GM19467 (cell line): ENCODE measurements around the gene PRDM16.

Experiments used
- ATAC-seq: cut with Tn5 transposase; IDR thresholded peaks from one replicate; pipeline ENCODE4 v1.9.1; 2021; ENCODE audit warnings: mild to moderate bottlenecking, moderate library complexity; ENCODE audit not compliant: unreplicated experiment

Gene PRDM16

GRCh38 chr1:3313576-3313950 lies 244.6 kb downstream of the PRDM16 start:
- no peak for ATAC-seq

- no peak for ATAC-seq
Observed at GRCh38 chr1:3314491-3315381, 245.7 kb downstream of the PRDM16 start.

DNA sequence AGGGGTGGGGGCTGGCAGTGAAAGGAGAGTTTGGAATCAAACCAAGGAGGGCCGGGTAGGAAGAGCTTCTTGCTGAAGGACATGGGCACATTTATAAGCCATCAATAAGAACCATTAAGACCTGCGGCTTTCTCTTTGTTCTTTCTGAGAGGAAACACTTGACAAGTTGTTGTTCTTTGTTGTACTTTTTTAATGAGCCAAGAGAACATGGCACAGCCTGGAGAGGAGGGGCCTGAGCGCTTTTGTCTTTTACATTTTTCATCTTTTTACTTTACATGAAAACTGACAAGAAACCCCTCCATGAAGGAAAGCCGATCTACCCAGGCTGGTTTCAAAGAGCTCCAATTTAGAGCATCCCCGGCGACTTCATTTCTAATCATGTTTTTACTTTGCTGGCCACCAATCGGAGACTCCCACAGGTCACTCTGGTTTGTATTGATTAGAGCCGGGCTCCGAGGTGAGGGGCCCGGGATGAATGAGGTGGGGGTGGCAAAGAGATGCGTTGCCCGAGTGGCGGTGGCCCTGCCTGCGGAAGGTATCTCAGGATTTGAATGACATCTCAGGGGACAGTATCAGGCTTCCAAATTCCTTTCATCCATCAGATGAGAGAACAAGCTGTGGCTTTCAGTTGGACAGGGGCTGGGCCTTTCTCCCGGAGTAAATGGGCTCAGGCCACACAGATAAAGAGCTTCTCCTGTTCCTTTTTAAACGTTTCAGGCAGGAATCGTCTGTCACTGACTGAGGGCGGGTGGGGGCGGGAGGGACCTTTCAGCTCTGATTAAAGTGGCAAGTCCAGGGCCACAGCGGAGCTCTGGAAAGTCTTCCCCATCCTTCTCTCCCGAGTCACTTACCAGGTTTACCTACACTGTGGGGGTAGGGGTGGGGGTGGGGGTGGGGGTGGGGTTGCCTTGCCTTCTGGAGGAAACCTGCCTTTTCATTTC lies 246.7 kb downstream of the PRDM16 start:
- no peak for ATAC-seq

- no peak for ATAC-seq
Observed at GRCh38 chr1:3316340-3316943, 247.4 kb downstream of the PRDM16 start.

DNA sequence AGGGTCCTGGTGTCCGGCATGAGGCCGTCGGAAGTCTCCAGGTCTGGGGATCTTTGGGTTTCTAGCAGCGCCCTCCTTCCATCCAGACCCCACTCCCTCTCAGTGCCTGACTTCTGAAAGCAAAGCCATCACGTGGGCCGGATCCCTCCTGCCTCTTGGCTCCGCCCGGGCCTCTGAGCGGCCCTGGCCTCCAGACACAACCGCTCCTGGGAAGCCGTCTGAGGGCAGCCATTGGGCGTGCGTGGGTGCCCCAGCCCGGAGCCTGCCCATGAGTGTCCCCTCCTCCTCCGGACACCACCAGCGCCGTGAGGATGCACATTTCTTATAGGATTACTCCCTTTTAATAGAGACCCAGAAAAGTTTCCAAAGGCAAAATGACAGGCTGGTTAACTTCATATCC lies 248.5 kb downstream of the PRDM16 start:
- no peak for ATAC-seq

- no peak for ATAC-seq
Observed at GRCh38 chr1:3318329-3318728, 249.3 kb downstream of the PRDM16 start.

GRCh38 chr1:3319874-3320245 lies 250.9 kb downstream of the PRDM16 start:
- no peak for ATAC-seq

- no peak for ATAC-seq
Observed at GRCh38 chr1:3320246-3321152, 251.5 kb downstream of the PRDM16 start.

DNA sequence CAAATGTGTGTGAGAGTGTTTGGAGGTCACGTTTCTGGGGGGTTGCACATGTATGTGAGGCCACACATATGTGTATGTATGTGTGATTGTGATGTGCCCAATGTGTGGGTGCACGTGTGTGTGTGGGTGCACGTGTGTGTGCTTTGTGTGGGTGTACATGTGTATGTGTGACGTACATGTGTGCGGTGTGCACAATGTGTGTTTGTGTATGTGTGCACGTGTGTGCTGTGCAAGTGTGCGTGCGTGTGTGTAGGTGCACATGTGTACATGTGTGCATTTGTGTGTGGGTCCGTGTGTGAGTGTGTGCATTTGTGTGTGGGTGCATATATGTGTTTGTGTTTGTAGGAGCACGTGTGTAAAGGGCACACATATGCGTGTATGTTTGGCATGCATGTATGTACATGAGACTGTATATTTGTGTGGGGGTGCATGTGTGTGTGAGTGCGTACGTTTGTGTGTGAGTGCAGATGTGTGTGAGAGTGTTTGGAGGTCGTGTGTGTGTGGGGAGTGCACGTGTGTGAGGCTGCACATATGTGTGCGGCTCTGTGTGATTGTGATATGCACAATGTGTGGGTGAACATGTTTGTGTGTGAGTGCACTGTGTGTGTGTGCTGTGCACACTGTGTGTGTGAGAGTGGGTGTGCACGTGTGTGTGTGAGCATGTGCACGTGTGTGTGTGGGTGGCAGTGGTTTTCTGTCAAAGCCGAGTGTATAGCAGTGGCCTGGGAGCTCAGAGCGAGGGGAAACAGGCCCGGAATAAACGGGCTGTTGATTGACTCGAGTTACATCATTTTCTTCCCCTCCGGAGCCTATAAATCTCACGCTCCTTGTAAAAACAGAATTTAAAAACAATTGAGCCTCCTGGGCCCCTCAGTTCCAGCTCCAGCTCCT lies 252.8 kb downstream of the PRDM16 start:
- no peak for ATAC-seq

DNA sequence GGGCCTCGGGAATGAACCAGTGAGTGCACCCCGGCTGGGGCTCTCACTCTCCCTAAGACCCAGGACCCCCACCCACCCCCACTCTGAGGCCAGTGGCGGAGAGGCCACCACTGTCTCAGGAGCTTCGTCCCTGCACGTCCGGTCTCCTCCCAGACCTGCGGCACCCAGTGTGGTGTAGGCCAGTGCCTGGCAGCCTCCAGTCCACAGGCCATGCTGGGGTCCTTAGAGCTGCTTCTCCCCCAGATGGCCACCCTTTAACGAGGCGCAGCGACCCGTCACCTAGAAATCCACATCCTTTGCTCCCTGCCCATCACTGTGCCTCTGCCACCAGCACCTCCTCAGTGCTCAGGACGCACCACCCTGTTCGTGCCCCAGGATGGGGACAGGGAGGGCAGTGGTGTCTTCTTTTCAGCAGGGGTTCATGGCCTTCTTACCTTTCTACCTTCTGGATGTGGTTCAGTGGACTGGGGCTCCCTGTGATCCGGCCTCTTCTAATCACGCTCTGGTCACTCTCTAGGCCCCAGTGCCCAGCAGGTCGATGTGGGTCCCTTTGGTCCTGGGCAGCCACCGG lies 253.5 kb downstream of the PRDM16 start:
- no peak for ATAC-seq

- ATAC-seq: no peak
Observed at GRCh38 chr1:3323021-3323795, 254.2 kb downstream of the PRDM16 start.

DNA sequence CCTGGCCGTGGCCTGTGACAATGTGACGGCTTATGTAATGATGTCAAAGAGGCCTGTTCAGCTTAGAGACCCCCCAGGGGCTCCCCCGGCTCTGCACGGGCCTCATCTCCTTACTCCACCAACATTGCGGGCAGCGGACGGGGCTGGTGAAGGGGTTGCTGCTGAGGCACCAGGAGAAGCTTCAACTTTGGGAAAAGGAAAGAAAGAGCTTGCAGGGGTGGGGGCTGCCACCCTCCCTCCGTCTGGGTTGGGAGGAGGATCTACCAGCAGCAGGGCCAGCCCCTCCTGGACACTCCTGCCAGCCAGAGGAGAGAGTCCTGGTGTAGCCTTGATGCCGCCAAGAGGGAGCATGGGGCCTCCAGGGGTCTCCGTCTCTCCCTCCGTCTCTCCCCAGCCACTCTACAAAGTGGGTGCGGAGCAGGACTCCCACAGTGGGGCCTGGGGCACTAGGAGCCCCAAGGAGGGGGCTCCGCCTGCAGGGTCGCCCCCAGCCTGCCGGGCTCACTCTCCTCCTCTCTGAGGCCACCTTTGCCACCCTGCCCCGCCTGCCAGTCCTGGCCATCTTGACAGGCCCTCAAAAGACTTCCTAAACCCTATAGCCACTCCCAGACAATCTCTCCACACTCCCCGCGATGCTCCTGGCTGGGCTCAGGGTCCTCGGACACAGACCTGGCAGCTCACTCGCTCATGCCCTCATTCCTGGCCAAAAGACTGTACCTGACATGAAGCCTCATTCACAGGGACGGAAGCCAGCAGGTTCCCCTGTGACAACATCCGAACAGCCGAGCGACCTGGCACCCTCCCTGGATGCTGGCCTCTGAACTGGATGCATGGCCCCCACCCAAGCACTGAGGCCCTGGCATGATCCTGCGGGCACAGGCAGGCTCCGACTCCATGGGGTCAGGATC lies 255.0 kb downstream of the PRDM16 start:
- ATAC-seq: no peak

DNA sequence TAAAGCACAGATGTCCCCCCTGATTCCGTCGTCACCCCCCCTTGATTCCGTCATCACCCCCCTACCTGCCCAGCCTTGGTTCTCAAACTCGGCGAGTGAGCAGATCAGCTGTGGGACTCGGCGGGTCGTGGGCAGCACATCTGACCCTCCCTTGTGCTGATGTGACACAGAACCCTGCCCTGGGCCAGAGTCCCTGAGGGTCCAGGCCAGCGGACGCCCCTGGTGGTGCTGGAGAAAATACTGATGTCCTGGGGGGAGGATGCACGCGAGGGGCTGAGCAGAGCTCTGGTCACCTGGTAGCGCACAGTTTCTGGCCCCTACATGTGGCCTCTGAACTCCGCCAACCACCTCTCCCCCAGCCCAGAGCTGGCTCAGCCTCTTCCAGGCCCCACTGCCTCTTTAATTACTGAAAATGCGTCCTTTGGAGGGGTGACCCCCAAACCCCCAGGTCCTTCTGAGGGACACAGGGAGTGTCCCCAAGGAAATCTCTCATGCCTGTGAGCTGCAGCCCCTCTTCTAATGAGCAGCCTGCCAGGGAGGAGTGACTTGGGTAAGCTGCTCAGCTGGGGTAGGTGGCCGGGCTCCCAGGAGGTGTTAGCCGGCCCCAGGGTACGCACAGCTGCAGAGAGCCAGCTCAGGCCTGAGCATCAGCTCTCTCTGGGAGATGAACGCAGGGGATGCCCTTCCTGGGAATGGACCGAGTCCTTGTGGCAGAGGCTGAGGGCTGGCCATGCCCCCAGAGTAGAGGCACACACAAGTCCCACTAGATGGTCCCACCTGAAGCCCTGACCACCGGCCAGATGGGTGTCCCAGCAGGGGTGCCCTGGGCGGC lies 255.9 kb downstream of the PRDM16 start:
- ATAC-seq: no peak

DNA sequence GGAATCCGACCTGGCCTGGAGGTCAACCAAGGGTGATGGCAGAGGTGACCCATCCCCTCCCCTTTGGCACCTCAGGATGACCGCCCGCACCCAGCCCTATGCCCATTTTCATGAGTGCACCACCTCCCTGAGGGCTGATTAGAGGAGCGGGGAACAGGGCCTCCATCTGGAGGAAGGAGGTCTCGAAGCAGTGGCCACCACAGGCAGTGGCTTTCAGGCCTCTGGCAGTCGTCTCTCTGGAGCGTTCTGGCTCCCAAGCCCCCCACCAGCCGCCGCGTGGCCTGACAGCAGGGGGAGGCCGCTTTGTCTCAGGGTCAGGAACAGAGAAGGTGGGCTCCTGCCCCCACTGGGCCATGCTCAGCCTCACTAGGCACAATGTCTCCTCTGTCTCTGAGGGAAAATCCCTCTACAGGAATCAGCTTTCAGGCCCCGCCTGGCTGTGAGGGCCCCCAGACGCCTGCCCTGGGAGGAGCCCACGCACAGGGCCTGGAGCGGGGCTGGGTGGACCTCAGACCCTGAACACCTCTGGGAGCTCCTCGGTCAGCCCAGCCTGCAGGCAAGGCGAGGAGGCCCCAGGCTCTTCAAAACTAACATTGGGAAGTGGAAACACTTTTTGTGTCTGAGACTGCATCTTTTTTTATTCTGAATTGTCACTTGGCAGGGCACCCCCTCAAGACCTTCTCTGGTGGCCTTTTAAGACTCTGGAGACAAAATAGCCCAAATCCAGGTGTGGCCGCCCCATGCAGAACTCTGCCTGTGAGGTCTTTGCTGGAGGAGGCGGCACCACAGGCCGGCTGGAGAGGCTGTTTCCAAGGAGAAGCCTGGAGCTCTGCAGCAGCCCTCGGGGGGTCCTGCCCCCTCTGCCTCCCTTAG lies 257.7 kb downstream of the PRDM16 start:
- no peak for ATAC-seq

DNA sequence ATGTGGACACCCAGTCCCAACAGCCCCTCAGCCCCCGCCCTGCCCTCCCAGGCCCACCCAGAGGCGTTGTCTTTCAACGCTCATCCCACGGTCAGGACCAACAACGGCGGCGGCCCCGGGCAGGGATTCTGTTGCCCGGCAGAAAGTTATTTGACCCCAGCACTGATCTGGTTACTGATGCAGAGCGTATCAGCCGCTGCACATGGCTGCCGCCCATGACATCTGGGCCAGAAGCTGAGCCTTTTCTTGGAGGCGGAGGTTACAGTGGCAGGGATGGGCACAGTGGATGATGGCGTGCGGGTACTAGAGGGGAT lies 258.3 kb downstream of the PRDM16 start:
- ATAC-seq: no peak
